ENCODE results near the gene FAH.

DNA sequence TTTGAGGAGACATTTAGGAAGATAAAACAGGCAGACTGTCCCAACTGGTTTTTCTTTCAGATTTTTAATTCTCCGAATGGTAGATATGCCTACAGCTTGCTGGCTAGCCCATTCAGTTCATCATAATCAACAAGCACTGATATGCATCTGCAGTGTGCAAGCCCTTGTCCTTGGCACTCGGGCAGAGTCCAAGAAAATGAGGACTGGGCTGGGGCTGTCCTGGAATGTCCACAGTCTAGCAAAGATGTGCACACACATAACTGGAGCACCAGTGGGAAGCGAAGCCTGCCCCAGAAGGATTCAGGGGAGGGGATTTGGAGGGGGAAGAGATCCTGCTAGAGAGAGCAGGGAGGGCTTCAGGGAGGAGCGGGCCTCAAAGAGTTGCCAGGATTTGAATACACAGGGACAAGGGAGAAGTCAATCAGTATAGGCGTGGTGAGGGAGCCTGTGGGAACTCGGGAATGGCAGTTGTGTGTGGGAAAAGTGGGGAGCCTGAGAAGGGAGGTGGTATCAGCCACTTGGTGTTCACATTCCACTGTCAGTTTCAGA is 8.7 kb downstream of the FAH start:
- TF ChIP-seq CTCF (IDR thresholded peaks at IDR 0.05; ENCODE audit: borderline replicate concordance, extremely low read depth, low read length, poor library complexity, severe bottlenecking), result no peak
- TF ChIP-seq EZH2 (IDR thresholded peaks at IDR 0.05; ENCODE audit: borderline replicate concordance, low read depth, low read length, severe bottlenecking), result no peak
